RWPE2 (cell line): ENCODE results near the gene CTAG1A.
"Not testable (repeated sequence)": the region's sequence is repeated elsewhere in the genome, so short reads cannot be mapped to it uniquely, and the experiment has no call there.

ENCODE experiments used
- ATAC-seq: fragments of 200-7000 bp; cut with Tn5 transposase; 3 replicates; pipeline ENCODE4 v1.9.1; 2021; ENCODE audit warnings: low read depth
- DNase-seq: peaks from one replicate; pipeline ENCODE4 v3.0.0-alpha.2; 2020; ENCODE audit warnings: low spot score
- H3K27ac ChIP-seq: fragments of 450-650 bp; 2 replicates; pipeline ENCODE4 v1.5.1; 2017; ENCODE audit warnings: mild to moderate bottlenecking; ENCODE audit not compliant: poor library complexity, severe bottlenecking
- H3K27me3 ChIP-seq: fragments of 250-450 bp; sonication (Bioruptor Pico); 2 replicates; pipeline ENCODE4 v1.5.1; 2021; ENCODE audit warnings: mild to moderate bottlenecking, moderate library complexity; ENCODE audit not compliant: insufficient read depth, poor library complexity, severe bottlenecking
- H3K36me3 ChIP-seq: fragments of 250-450 bp; sonication (Bioruptor Pico); 2 replicates; pipeline ENCODE4 v1.5.1; 2020; ENCODE audit warnings: low read depth, mild to moderate bottlenecking, moderate library complexity
- H3K4me1 ChIP-seq: fragments of 250-450 bp; sonication (Bioruptor Pico); 2 replicates; pipeline ENCODE4 v1.5.1; 2021; ENCODE audit warnings: mild to moderate bottlenecking, moderate library complexity; ENCODE audit not compliant: insufficient read depth, poor library complexity, severe bottlenecking
- H3K4me3 ChIP-seq: fragments of 250-450 bp; sonication (Bioruptor Pico); 2 replicates; pipeline ENCODE4 v1.5.1; 2021; ENCODE audit warnings: mild to moderate bottlenecking, moderate library complexity; ENCODE audit not compliant: severe bottlenecking
- H3K9me3 ChIP-seq: fragments of 250-450 bp; sonication (Bioruptor Pico); 2 replicates; pipeline ENCODE4 v1.5.1; 2021; ENCODE audit warnings: mild to moderate bottlenecking, moderate library complexity; ENCODE audit not compliant: severe bottlenecking

Gene CTAG1A

DNA sequence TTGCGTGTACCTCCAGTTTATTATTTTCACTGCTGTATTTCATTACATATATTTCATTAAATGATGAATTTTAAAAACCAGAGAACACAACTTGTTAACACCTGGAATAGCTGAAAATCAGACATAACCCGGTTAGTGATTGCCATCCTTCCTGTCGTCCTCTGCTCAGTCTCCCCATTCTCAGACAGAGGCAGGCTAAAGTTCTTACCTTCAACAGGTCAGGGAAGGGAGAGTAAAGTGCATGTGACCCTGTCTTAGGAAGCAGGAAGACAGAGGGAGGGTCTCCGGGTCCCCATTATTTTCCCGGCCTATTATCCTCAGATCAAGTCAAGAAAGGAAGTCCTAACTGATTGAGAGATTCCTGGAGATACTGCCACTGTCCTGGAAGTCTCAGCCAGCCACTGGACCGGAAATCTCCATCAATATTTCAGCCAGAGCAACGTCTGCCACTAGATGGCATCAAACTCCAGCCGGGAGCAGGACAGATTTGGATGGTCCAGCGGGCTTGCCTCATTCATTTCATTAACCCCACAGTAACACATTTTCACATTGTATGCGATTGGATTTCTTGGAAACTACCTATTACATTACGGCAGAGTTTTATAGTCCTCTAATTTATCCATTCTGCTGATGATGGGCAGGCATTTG, 36.0 kb downstream of the CTAG1A start:
- not testable (repeated sequence) for H3K27ac ChIP-seq, H3K27me3 ChIP-seq, H3K9me3 ChIP-seq, H3K4me3 ChIP-seq, H3K4me1 ChIP-seq, DNase-seq, H3K36me3 ChIP-seq
- ATAC-seq = peak; percentile 83

DNA sequence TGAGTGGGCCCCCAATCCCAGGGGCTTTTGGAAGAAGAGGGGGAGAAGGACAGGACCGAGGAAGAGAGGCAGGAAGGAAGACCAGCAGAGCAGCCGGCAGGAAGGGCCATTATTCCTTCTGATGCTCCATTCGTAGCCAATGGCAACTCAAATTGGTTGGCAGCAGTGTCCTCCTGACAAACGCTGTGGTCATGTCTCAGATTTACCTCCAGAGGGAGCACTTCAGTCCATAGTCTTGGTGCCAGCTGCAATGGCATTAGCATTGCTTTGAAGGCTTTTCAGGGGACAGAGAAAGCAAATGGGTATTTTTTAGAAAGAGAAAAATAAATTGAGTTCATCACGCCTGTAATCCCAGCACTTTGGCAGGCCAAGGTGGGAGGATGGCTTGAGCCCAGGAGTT, 44.0 kb downstream of the CTAG1A start:
- not testable (repeated sequence) for H3K27me3 ChIP-seq, DNase-seq, H3K4me1 ChIP-seq, H3K36me3 ChIP-seq, H3K27ac ChIP-seq, H3K9me3 ChIP-seq, H3K4me3 ChIP-seq
- 0 out of 3 replicates have a peak, but pooled peaks have one; percentile 44 for ATAC-seq

GRCh38 chrX:154630949-154631348, 46.0 kb downstream of the CTAG1A start:
- not testable (repeated sequence) for H3K36me3 ChIP-seq, H3K27me3 ChIP-seq, H3K9me3 ChIP-seq, H3K4me1 ChIP-seq, H3K4me3 ChIP-seq, H3K27ac ChIP-seq, ATAC-seq, DNase-seq

- H3K27ac ChIP-seq, H3K4me3 ChIP-seq, ATAC-seq, H3K9me3 ChIP-seq, H3K4me1 ChIP-seq, DNase-seq, H3K36me3 ChIP-seq, H3K27me3 ChIP-seq: not testable (repeated sequence)
Measured at GRCh38 chrX:154633661-154634060, 48.7 kb downstream of the CTAG1A start.
